Tibial nerve (tissue), 4 donors: ENCODE results near the gene SERPINB2. TPM values are rescaled to one million over a fixed set of nuclear protein-coding genes. Genes with fewer than 3 reads are reported as not detected.

Source experiments
- DNase-seq, 2 donors: peaks; one replicate each; pipeline ENCODE4 v3.0.0-alpha.2; 2019; ENCODE audit warnings: low spot score in 2 of 2
- H3K27ac ChIP-seq, 4 donors: fragments of 200-600 bp; sonication (generic) in 3 of 4; one replicate each; pipeline ENCODE4 v1.5.1; 2017 to 2019; ENCODE audit warnings: mild to moderate bottlenecking in 1 of 4
- H3K27me3 ChIP-seq, 2 donors: fragments of 200-600 bp; sonication (generic) in 1 of 2; one replicate each; pipeline versions ENCODE4 v1.5.1 to v1.6.0; 2017 to 2019
- H3K36me3 ChIP-seq, 3 donors: fragments of 200-600 bp; sonication (generic); one replicate each; pipeline ENCODE4 v1.5.1; 2018 to 2019
- H3K4me1 ChIP-seq, 4 donors: fragments of 200-600 bp; sonication (generic) in 3 of 4; one replicate each; pipeline ENCODE4 v1.5.1; 2017 to 2019
- H3K4me3 ChIP-seq, 4 donors: fragments of 200-600 bp; sonication (generic) in 3 of 4; one replicate each; pipeline ENCODE4 v1.5.1; 2017 to 2019; ENCODE audit warnings: mild to moderate bottlenecking in 1 of 4, moderate library complexity in 1 of 4
- H3K9me3 ChIP-seq, 4 donors: fragments of 200-600 bp; sonication (generic) in 3 of 4; one replicate each; pipeline ENCODE4 v1.5.1; 2017 to 2019
- EP300 ChIP-seq, 2 donors: sonication (generic); formaldehyde crosslinking; IDR thresholded peaks; one replicate each; pipeline ENCODE4 v1.6.1; 2017; ENCODE audit warnings: antibody characterized with exemption in 2 of 2, mild to moderate bottlenecking in 1 of 2
- POLR2A ChIP-seq, 2 donors: fragments of 450-650 bp; IDR thresholded peaks; one replicate each; pipeline ENCODE4 v1.6.1; 2017; ENCODE audit warnings: antibody characterized with exemption in 2 of 2, mild to moderate bottlenecking in 2 of 2, moderate library complexity in 2 of 2
- WGBS, 2 donors: methylation state at CpG; one replicate each; pipeline ENCODE4 v1.1.5; 2018; 5-methylcytosine and 5-hydroxymethylcytosine counted together
- total RNA-seq, 4 donors: library from RNA; depleted of rRNA; stranded (reverse); fragments of >200 nt; gene quantifications; one replicate each; pipeline ENCODE4 v1.1.0, GENCODE V29; 2016
- TF ChIP-seq, protein P1 (sequence below), 5 experiments: fragments of 200-600 bp in 3 of 5; fragments of 450-650 bp in 2 of 5; sonication (generic) in 3 of 5; IDR thresholded peaks; one replicate each; pipeline ENCODE4 v1.5.1; 2016 to 2019; ENCODE audit warnings: antibody characterized with exemption in 5 of 5, mild to moderate bottlenecking in 3 of 5, moderate library complexity in 2 of 5

SERPINB2 gene
- total RNA-seq, 4 donors from 2014 or later: not detected

DNA sequence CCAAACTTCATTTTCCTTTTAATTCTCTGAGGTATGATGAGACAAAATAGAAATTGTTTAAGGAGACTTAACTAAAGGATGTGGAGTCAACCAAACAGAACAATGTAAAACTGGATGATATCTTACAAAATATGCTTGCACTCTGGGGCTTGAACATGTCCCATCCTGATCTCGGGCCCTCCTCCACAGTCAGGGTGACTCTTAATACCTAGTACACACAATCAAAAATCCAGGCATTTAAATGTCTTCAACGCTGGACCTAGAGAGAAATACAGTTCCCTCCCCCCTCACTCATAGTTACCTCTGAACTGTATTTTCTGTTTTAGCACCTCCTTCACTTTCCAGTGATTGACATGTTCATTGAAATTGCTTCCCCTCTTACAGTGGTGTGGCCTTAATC lies 36.9 kb upstream of the SERPINB2 start:
- Histone ChIP-seq H3K27me3 (no peaks in the 10 kb centered on the region), H3K27ac (no peak overlapping the region), H3K4me1 (no peaks in the 10 kb centered on the region), H3K9me3 (peaks cover 0 to 6% (median 0%) of the 10 kb centered on the region in 4 donors), H3K36me3 (no peaks in the 10 kb centered on the region), H3K4me3 (no peak overlapping the region)
- WGBS, 2 donors: 69 to 79% methylated on average over 2 of the region's 2 CpGs
- no peak for TF ChIP-seq EP300 (IDR thresholded peaks at IDR 0.05)
- TF ChIP-seq, protein P1, sequence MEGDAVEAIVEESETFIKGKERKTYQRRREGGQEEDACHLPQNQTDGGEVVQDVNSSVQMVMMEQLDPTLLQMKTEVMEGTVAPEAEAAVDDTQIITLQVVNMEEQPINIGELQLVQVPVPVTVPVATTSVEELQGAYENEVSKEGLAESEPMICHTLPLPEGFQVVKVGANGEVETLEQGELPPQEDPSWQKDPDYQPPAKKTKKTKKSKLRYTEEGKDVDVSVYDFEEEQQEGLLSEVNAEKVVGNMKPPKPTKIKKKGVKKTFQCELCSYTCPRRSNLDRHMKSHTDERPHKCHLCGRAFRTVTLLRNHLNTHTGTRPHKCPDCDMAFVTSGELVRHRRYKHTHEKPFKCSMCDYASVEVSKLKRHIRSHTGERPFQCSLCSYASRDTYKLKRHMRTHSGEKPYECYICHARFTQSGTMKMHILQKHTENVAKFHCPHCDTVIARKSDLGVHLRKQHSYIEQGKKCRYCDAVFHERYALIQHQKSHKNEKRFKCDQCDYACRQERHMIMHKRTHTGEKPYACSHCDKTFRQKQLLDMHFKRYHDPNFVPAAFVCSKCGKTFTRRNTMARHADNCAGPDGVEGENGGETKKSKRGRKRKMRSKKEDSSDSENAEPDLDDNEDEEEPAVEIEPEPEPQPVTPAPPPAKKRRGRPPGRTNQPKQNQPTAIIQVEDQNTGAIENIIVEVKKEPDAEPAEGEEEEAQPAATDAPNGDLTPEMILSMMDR (IDR thresholded peaks at IDR 0.05): no peak
- no peak for TF ChIP-seq POLR2A (IDR thresholded peaks at IDR 0.05)
- DNase-seq: no peak

DNA sequence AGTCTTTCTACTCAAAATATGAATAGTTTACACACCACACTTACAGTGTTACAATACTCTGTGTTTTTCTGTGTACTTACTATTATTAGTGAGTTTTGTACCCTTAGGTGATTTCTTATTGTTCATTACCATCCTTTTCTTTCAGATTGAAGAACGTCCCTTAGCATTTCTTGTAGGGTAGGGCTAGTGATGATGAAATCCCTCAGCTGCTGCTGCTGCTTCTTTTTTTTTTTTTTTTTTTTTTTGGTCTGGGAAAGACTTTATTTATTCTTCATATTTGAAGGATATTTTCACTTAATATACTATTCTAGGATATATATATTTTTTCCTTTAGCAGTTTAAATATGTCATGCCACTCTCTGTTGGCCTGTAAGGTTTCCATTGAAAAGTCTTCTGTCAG lies 29.0 kb upstream of the SERPINB2 start:
- Histone ChIP-seq H3K27me3 (no peaks in the 10 kb centered on the region), H3K4me3 (no peak overlapping the region), H3K4me1 (no peaks in the 10 kb centered on the region), H3K9me3 (peaks cover 0 to 9% (median 0%) of the 10 kb centered on the region in 4 donors), H3K36me3 (no peaks in the 10 kb centered on the region), H3K27ac (no peak overlapping the region)
- no peak for DNase-seq
- TF ChIP-seq POLR2A (IDR thresholded peaks at IDR 0.05) (no peak), EP300 (IDR thresholded peaks at IDR 0.05) (no peak)
- TF ChIP-seq, protein P1 (IDR thresholded peaks at IDR 0.05): no peak
- 62% methylated on average over 1 of the region's 1 CpG for WGBS, 2 donors

DNA sequence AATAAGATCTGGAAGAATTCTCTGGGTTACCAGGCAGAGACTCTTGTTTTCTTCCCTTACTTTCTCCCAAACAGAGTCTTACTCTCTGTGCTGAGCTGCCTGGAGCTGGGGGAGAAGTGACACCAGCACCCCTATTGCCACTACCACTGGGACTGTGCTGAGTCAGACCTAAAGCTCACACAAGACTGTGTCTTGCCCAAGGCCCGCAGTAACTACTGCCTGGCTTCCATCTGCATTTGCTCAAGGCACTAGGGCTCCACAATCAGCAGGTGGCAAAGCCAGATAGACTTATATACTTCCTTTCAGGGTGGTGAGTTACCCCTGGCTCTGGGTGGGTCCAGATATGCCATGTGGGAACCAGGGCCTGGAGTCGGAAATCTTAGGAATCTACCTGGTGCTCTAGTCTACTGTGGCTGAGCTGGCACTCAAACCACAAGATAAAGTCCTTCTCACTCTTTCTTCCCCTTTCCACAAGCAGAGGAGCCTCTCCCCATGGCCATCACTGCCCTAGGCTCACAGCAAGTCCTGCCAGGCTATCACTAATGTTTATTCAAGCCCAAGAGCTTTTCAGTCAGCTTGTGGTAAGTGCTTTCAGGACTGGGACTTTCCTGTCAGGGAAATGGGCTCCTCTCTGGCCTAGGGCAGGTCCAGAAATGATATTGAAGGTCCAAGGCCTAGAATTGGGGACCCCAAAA lies 27.6 kb upstream of the SERPINB2 start:
- no peak overlapping the region for H3K4me3 ChIP-seq
- no peaks in the 10 kb centered on the region for H3K4me1 ChIP-seq
- H3K27me3 ChIP-seq: no peaks in the 10 kb centered on the region
- TF ChIP-seq, protein P1 (IDR thresholded peaks at IDR 0.05): no peak
- no peak for TF ChIP-seq EP300 (IDR thresholded peaks at IDR 0.05)
- no peak for TF ChIP-seq POLR2A (IDR thresholded peaks at IDR 0.05)
- peaks cover 0 to 5% (median 0%) of the 10 kb centered on the region in 4 donors for H3K9me3 ChIP-seq
- H3K36me3 ChIP-seq: no peaks in the 10 kb centered on the region
- H3K27ac ChIP-seq: no peak overlapping the region
- WGBS, 2 donors: 78 to 92% methylated on average over 2 of the region's 2 CpGs
- no peak for DNase-seq

DNA sequence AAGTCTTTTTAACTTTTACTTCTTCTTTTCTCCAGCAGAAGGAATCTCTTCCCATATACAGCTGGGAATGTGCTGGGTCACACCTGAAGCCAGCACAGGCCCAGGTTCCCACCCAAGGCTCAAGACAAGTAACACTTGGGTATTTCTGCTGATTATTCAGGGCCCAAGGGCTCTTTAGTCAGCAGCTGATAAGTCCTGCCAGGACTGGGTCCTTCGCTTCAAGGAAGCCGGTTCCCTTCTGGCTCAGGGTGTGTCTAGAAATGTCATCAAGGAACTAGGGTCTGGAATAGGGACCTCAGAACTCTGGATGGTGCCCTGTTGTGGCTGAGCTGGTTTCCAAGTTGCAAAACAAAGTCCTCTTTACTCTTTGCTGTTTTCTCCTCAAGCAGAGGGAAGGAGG lies 27.0 kb upstream of the SERPINB2 start:
- no peaks in the 10 kb centered on the region for H3K4me1 ChIP-seq
- H3K27me3 ChIP-seq: no peaks in the 10 kb centered on the region
- WGBS, 2 donors: 95 to 100% methylated on average over 2 of the region's 2 CpGs
- no peak overlapping the region for H3K4me3 ChIP-seq
- no peaks in the 10 kb centered on the region for H3K36me3 ChIP-seq
- DNase-seq: no peak
- peaks cover 0 to 2% (median 0%) of the 10 kb centered on the region in 4 donors for H3K9me3 ChIP-seq
- TF ChIP-seq, protein P1 (IDR thresholded peaks at IDR 0.05): no peak
- TF ChIP-seq EP300 (IDR thresholded peaks at IDR 0.05): no peak
- TF ChIP-seq POLR2A (IDR thresholded peaks at IDR 0.05): no peak
- H3K27ac ChIP-seq: no peak overlapping the region

DNA sequence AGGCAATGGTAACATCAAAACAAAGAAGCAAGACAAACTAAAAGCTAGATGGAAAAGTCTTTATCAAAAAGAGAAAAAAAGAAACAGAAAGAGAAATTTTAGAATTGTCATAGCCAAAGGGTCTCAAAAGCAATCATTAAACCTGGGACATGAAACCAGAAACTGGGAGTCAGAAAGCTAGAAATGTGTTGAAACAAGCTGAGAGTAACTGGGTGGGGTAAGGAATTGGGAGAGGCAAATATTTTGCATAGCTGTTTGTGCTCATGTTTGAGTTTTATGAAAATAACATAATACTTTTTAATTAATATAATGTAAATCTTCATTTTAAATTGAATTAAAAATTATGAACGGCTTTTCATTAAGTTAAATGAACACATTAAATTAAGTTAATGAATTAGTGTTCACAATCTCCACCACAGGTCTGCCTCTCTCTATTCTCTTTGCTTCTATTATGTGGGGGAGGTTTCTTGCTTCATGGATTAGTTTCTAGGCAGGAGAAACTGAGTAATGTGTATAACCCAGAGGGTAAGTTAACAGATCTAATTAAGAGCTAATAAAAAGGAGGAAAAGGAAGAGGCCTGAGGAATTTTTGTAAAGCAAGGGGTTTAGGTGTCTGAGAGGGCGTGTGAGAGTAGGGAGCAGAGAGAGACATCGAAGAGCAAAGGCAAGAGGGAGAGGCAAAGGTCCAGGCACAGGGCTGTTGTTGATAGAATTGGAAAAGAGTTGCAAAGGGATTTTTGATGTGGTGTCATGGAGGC lies 20.0 kb upstream of the SERPINB2 start:
- no peak overlapping the region for H3K4me3 ChIP-seq
- no peaks in the 10 kb centered on the region for H3K36me3 ChIP-seq
- no peaks in the 10 kb centered on the region for H3K27me3 ChIP-seq
- H3K4me1 ChIP-seq: no peaks in the 10 kb centered on the region
- H3K27ac ChIP-seq: peak overlapping the region in 1 of 4 donors; percentile 35
- WGBS, 2 donors: 70% methylated on average over 3 of the region's 3 CpGs
- H3K9me3 ChIP-seq: no peaks in the 10 kb centered on the region
- no peak for DNase-seq
- no peak for TF ChIP-seq POLR2A (IDR thresholded peaks at IDR 0.05)
- TF ChIP-seq, protein P1 (IDR thresholded peaks at IDR 0.05): no peak
- TF ChIP-seq EP300 (IDR thresholded peaks at IDR 0.05): no peak
